Measurements from ENCODE around the gene URB1.

- TF ChIP-seq CTCF (tag by site-specific recombination; IDR thresholded peaks at IDR 0.05) (no peak), ZNF138 (tag by site-specific recombination; IDR thresholded peaks at IDR 0.05; ENCODE audit: borderline replicate concordance) (no peak), ZNF544 (tag by site-specific recombination; IDR thresholded peaks at IDR 0.05) (no peak), ZNF341 (tag by site-specific recombination; IDR thresholded peaks at IDR 0.05; ENCODE audit: low read depth) (no peak), ZNF704 (tag by site-specific recombination; IDR thresholded peaks at IDR 0.05) (no peak), HOXA7 (CRISPR knock-in tag; IDR thresholded peaks at IDR 0.05; ENCODE audit: borderline replicate concordance) (no peak), ZNF239 (tag by site-specific recombination; IDR thresholded peaks at IDR 0.05) (no peak), ZNF366 (tag by site-specific recombination; conservative IDR thresholded peaks at IDR 0.05) (no peak), ZNF624 (tag by site-specific recombination; IDR thresholded peaks at IDR 0.05) (no peak)
Observed at GRCh38 chr21:32299695-32300094, 93.1 kb downstream of the URB1 start.

Measured in HEK293 (cell line).